PFSK-1 (cell line): Measurements from ENCODE around the gene SH3GLB1.

Experiments used
- FOXP2 ChIP-seq: optimal IDR thresholded peaks from 2 replicates; pipeline ENCODE3; 2011; ENCODE audit warnings: borderline replicate concordance, control low read depth, inconsistent platforms; ENCODE audit not compliant: insufficient read depth; ENCODE audit errors: extremely low read length, extremely low read depth
- POLR2AphosphoS5 ChIP-seq: IDR thresholded peaks from 2 replicates; pipeline ENCODE4 v1.6.1; 2012; ENCODE audit warnings: low read depth, mild to moderate bottlenecking, control low read depth, low read length, moderate library complexity
- SIN3A ChIP-seq: IDR thresholded peaks from 2 replicates; pipeline ENCODE4 v1.6.1; 2012; ENCODE audit warnings: mild to moderate bottlenecking, low read length, moderate library complexity, borderline replicate concordance; ENCODE audit not compliant: insufficient read depth
- TAF1 ChIP-seq: IDR thresholded peaks from 2 replicates; pipeline ENCODE4 v1.6.1; 2012; ENCODE audit warnings: low read length, control low read depth, borderline replicate concordance; ENCODE audit not compliant: insufficient read depth
- TF ChIP-seq, protein P1 (sequence below), 2 experiments: IDR thresholded peaks; 2 replicates each; pipeline versions ENCODE4 v1.6.1 to v1.8.0; 2011 to 2012; ENCODE audit warnings: low read depth in 2 of 2, low read length in 2 of 2, control low read depth in 1 of 2, inconsistent platforms in 1 of 2, mild to moderate bottlenecking in 1 of 2, moderate library complexity in 1 of 2; ENCODE audit not compliant: insufficient read depth in 1 of 2

The SH3GLB1 gene

GRCh38 chr1:86756062-86756406 lies 51.7 kb downstream of the SH3GLB1 start:
- no peak for TF ChIP-seq POLR2AphosphoS5

DNA sequence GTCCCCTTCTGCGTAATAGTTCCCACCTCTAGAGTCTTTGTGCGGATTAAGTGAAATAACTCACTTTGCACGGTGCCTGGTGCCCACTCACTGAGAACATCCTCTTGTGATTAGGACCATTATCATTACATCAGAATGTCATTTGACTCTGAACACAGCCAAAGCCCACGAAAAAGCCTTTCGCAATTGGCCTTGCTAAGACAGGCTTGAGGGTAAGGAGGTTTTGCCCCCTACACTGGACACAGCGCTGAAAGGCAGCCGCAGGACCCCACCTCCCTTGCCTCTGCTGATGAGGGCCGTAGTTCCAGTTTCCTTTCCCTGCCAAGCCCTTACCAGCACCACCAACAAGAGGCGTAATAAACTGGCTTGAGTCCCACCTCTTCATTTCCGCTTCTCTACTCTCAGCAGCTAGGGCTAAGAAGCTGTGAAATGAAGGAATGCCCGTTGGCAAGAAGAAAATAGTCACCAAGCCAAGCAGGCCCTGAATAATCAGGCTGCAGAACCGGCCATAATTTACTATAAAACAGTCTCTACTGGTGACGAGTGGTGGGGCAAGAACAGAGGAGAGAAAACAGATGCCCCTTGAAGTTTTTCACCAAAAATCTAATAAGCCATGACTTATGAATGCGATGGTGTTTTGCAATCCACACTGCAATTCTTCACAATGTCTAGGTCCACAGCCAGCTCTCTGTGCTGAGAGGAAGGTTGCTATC lies 53.1 kb downstream of the SH3GLB1 start:
- TF ChIP-seq, protein P1, sequence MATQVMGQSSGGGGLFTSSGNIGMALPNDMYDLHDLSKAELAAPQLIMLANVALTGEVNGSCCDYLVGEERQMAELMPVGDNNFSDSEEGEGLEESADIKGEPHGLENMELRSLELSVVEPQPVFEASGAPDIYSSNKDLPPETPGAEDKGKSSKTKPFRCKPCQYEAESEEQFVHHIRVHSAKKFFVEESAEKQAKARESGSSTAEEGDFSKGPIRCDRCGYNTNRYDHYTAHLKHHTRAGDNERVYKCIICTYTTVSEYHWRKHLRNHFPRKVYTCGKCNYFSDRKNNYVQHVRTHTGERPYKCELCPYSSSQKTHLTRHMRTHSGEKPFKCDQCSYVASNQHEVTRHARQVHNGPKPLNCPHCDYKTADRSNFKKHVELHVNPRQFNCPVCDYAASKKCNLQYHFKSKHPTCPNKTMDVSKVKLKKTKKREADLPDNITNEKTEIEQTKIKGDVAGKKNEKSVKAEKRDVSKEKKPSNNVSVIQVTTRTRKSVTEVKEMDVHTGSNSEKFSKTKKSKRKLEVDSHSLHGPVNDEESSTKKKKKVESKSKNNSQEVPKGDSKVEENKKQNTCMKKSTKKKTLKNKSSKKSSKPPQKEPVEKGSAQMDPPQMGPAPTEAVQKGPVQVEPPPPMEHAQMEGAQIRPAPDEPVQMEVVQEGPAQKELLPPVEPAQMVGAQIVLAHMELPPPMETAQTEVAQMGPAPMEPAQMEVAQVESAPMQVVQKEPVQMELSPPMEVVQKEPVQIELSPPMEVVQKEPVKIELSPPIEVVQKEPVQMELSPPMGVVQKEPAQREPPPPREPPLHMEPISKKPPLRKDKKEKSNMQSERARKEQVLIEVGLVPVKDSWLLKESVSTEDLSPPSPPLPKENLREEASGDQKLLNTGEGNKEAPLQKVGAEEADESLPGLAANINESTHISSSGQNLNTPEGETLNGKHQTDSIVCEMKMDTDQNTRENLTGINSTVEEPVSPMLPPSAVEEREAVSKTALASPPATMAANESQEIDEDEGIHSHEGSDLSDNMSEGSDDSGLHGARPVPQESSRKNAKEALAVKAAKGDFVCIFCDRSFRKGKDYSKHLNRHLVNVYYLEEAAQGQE (IDR thresholded peaks at IDR 0.05; ENCODE audit: insufficient read depth in 1 of 2, low read depth in 2 of 2, low read length in 2 of 2), result no peak
- TF ChIP-seq POLR2AphosphoS5 (no peak), SIN3A (no peak), FOXP2 (no peak), TAF1 (no peak)

- TF ChIP-seq, protein P1 (IDR thresholded peaks at IDR 0.05; ENCODE audit: insufficient read depth in 1 of 2, low read depth in 2 of 2, low read length in 2 of 2), result no peak
- TF ChIP-seq POLR2AphosphoS5 (no peak), TAF1 (no peak), FOXP2 (no peak), SIN3A (no peak)
Observed at GRCh38 chr1:86758570-86758969, 54.2 kb downstream of the SH3GLB1 start.

DNA sequence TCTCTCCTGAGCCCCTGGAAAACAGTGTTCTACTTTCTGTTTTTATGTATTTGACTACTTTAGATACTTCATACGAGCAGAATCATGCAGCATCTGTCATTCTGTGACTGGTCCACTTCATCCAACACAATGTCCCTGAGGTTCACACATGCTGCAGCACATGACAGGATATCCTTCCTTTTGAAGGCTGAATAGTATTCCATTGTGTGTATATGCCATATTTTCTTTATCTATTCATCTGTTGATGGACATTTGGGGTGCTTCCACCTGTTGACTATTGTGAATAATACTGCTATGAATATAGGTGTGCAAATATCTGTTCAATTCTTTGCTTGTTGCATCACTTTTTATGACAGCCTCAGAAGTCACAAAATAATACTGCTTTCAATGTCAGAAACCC lies 55.8 kb downstream of the SH3GLB1 start:
- TF ChIP-seq FOXP2, result no peak
- TF ChIP-seq, protein P1 (IDR thresholded peaks at IDR 0.05; ENCODE audit: insufficient read depth in 1 of 2, low read depth in 2 of 2, low read length in 2 of 2), result no peak
- no peak for TF ChIP-seq POLR2AphosphoS5
- TF ChIP-seq SIN3A, result no peak

- TF ChIP-seq TAF1, result no peak
- TF ChIP-seq, protein P1 (IDR thresholded peaks at IDR 0.05; ENCODE audit: insufficient read depth in 1 of 2, low read depth in 2 of 2, low read length in 2 of 2), result no peak
- no peak for TF ChIP-seq SIN3A
- no peak for TF ChIP-seq FOXP2
- no peak for TF ChIP-seq POLR2AphosphoS5
Observed at GRCh38 chr1:86762336-86762735, 58.0 kb downstream of the SH3GLB1 start.
